GM21723 (cell line): ENCODE data around the gene DNMT1.
"Not testable (repeated sequence)": the region's sequence is repeated elsewhere in the genome, so short reads cannot be mapped to it uniquely, and the experiment has no call there.

Source experiments
- ATAC-seq: cut with Tn5 transposase; IDR thresholded peaks from one replicate; pipeline ENCODE4 v1.9.1; 2021; ENCODE audit warnings: mild to moderate bottlenecking, moderate library complexity; ENCODE audit not compliant: unreplicated experiment

The DNMT1 gene

GRCh38 chr19:10222201-10222890 lies 27.6 kb upstream of the DNMT1 start:
- no peak for ATAC-seq

- ATAC-seq, result no peak
These were observed 25.9 kb upstream of the DNMT1 start for GRCh38 chr19:10220695-10221094.

DNA sequence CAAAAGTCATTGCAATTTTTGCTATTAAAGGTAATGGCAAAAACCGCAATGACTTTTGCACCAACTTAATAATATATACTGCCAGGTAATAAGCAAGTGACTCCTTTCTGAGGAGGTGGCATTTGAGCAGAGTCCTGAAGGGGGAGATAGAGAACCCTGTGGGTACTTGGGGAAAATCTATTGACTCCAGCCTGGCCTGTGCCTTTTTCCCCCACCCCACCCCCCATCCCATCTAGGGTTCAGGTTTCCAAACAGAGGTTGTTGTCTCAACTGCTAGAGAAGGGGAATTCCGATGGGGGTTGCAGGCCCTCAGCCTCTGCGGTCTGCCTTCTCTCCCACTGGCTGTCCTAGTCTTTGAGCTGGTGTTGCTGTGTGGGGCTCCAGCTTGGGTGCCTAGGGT lies 24.9 kb upstream of the DNMT1 start:
- peak; percentile 59 for ATAC-seq

DNA sequence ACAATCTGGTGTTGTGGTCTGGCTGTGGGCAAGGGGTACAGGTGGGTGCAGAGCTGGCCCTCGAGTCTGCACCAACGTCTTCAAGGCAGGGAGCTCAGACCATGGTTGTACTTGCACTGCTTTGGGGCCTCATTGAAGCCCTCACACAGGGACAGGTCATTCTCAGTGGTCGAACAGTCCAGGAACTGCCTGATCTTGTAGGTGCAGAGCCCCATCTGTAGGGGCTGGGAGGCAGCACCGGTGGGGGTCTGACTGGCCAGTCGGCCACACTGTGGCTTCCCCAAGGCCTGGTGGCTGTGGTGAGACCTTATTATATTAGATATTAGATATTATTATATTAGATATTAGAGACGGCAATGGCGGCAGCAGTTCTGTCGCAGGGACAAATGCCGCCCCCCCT lies 22.3 kb upstream of the DNMT1 start:
- no peak for ATAC-seq

GRCh38 chr19:10214784-10215183 lies 20.0 kb upstream of the DNMT1 start:
- no peak for ATAC-seq

DNA sequence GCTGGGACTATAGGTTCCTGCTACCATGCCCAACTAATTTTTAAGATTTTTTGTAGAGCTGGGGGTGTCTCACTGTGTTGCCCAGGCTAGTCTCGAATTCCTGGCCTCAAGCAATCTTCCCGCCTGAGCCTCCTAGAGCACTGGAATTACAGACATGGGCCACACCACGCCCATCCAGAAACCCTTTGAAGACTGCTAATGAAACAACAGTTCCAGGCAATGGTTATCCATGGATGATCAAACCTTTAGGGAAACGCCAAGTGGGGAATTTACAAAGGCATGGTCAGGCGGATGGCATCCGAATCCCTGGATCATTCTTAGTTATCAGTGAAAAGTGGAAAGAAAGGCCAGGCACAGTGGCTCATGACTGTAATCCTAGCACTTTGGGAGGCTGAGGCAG lies 16.9 kb upstream of the DNMT1 start:
- no peak for ATAC-seq

DNA sequence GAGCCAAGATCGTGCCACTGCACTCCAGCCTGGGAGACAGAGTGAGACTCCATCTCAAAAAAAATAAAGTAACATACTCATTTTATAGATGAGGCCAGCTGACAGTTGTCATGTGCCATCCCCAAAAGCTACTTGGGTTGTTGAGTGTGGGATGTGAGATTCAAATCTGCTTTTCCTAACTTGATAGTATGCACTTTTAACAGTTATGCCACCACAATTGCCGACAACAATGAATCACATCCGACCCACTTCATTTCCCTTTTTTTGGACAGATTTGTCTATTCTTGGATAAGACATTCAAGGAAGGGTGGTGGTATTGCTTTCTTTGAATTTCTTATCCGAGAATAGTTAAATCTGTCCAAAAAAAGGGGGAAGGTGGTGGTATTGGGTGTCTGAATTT lies 16.3 kb upstream of the DNMT1 start:
- ATAC-seq, result no peak

DNA sequence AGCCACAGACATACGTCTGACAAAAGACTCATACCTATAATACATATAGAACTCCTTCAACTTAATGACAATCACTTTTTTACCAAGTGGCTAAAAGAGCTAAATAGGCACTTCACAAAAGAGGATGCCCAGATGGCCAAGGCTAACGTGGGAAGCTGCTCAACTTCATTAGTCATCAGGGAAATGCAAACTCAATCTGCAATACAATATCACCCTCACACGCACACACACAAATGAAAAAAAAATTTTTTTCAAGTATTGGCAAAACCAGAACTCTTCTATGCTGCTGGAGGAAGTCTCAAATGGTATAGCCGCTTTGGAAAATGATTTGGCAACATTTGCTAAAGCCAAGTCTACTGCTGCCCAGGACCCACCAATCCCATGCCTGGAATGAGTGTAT lies 14.6 kb upstream of the DNMT1 start:
- ATAC-seq, result no peak

GRCh38 chr19:10207026-10207425 lies 12.3 kb upstream of the DNMT1 start:
- ATAC-seq, result no peak

GRCh38 chr19:10206226-10206885 lies 11.6 kb upstream of the DNMT1 start:
- ATAC-seq, result no peak

DNA sequence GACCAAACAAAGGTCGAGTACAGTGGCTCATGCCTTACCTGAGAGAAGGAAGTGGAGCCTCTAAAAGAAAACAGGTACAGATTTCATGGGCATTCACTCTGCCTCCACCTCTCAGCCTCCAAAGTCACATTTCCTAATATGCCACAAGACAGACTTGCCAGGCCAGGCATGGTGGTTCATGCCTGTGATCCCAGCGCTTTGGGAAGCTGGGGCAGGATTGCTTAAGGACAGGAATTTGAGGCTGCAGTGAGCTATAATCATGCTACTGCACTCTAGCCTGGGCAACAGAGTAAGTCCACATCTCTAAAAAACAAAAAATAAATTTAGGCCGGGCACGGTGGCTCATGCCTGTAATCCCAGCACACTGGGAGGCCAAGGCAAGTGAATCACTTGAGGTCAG lies 10.9 kb upstream of the DNMT1 start:
- no peak for ATAC-seq

- ATAC-seq, result no peak
These were observed 8.9 kb upstream of the DNMT1 start for GRCh38 chr19:10203686-10204085.

GRCh38 chr19:10201176-10201575 lies 6.4 kb upstream of the DNMT1 start:
- no peak for ATAC-seq

DNA sequence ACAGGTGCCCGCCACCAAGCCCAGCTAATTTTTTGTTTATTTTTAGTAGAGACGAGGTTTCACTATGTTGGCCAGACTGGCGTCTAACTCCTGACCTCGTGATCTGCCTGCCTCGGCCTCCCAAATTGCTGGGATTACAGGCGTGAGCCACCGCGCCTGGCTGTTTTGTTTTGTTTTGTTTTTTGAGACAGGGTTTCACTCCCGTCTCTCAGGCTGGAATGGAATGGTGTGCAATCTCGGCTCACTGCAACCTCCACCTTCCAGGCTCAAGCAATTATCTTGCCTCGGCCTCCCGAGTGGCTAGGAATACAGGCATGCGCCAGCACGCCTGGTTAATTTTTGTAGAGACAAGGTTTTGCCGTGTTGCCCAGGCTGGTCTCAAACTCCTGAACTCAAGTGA lies 5.3 kb upstream of the DNMT1 start:
- ATAC-seq, result not testable (repeated sequence)

- not testable (repeated sequence) for ATAC-seq
These were observed 4.3 kb upstream of the DNMT1 start for GRCh38 chr19:10198889-10199644.

GRCh38 chr19:10195199-10195519 lies 406 bp upstream of the DNMT1 start:
- ATAC-seq, result peak; percentile 14

GRCh38 chr19:10193790-10194499 lies 808 bp downstream of the DNMT1 start:
- peak; percentile 19 for ATAC-seq

DNA sequence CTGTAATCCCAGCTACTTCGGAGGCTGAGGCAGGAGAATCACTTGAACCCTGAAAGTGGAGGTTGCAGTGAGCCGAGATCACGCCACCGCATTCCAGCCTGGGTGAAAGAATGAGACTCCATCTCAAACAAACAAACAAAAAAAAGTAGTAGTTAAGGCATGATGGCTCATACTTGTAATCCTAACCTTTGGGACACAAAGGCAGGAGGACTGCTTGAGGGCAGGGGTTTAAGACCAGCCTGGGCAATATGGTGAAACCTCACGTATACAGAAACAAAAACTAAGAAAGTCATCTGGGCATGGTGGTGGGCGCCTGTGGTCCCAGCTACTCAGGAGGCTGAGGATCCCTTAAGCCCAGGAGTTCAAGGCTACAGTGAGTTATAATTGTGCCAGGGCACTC lies 1.8 kb downstream of the DNMT1 start:
- ATAC-seq, result no peak

- no peak for ATAC-seq
These were observed 3.4 kb downstream of the DNMT1 start for GRCh38 chr19:10191347-10191746.

- ATAC-seq, result no peak
These were observed 4.7 kb downstream of the DNMT1 start for GRCh38 chr19:10190026-10190425.

- ATAC-seq, result no peak
These were observed 5.1 kb downstream of the DNMT1 start for GRCh38 chr19:10189616-10190015.

- ATAC-seq, result no peak
These were observed 7.4 kb downstream of the DNMT1 start for GRCh38 chr19:10187315-10187714.
